Renal pelvis (tissue), 4 donors: ENCODE data around the gene FYB1. TPM values are rescaled to one million over a fixed set of nuclear protein-coding genes. Genes with fewer than 3 reads are reported as not detected.
"Not testable (repeated sequence)": the region's sequence is repeated elsewhere in the genome, so short reads cannot be mapped to it uniquely, and the experiment has no call there.

Experiments
- DNase-seq: peaks from one replicate; pipeline ENCODE4 v3.0.0-alpha.2; 2013
- polyA plus RNA-seq, 3 donors: library from polyadenylated mRNA; unstranded; fragments of 120-200 nt; gene quantifications; one replicate each; pipeline ENCODE4 v1.2.1, GENCODE V29; 2013; ENCODE audit not compliant: insufficient read length in 3 of 3

Gene FYB1
- polyA plus RNA-seq, 3 donors, result 3.7 to 4.8 (median 4.1) TPM

DNA sequence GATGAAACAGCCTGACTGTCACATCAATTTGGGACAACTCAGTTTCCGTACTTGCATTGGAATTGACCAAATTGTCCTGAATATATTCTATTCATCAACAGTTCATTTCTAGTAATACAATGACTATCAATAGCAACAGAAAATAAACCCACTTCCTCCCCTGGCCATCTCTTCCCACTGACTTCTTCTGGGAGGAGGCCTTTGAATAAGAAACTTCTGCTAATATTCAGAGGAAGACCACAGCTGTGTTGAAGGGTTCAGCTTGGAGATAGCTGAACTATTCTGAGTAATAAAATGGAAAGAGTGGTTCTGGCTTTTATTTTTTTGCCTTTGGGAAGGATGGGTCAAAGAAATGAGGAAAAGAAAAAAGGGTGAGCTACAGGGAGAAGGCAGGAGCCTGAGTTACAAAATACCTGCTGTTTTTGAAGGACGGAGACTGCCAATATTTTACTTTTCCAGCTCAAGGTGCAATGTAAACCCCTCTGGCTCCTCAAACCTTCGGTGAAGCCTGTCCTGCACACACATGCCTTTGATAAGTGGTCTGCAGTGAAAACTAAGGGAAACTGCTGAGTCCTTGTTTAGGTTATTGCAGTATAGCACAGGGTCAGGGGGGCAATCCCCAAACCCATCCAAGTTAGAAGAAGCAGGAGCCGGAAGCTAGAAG lies 29.9 kb downstream of the FYB1 start:
- DNase-seq, result no peak

DNA sequence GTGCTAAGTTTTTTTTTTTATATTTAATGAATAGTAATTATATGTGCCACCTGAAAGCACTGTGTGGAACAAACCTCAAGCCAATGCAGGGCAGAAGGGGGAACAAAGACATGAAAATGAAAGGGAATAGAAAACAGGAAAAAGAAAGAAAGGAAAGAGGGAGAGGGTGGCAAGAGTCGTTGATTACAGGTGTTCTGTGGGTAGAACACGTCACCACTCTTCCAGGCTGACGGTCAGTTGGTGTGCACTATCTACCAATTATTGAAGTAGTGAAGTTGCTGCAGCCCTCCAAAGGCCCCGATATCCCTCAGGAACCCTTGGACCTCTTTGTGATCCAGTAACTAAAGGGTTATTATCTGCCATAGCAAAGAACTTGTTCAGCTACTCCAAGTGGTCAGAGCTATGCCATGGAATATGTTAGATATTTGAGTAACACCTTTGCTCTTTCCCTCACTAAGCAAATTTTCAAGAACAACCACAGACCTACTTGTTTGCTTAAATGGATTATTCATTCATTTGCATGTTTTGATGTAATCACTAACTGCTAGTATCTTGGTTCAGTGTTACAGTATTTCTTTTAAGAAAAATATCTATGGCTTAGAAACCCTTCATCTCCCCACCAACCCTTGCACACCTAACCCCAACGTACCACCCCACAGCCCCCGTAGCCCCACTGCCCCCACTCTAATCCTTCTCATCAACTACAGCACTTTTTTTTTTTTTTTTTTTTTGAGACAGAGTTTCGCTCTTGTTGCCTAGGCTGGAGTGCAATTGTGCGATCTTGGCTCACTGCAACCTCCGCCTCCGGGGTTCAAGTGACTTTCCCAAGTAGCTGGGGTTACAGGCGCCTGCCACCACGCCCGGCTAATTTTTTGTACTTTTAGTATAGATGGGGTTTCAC lies 31.3 kb downstream of the FYB1 start:
- DNase-seq, result no peak

DNA sequence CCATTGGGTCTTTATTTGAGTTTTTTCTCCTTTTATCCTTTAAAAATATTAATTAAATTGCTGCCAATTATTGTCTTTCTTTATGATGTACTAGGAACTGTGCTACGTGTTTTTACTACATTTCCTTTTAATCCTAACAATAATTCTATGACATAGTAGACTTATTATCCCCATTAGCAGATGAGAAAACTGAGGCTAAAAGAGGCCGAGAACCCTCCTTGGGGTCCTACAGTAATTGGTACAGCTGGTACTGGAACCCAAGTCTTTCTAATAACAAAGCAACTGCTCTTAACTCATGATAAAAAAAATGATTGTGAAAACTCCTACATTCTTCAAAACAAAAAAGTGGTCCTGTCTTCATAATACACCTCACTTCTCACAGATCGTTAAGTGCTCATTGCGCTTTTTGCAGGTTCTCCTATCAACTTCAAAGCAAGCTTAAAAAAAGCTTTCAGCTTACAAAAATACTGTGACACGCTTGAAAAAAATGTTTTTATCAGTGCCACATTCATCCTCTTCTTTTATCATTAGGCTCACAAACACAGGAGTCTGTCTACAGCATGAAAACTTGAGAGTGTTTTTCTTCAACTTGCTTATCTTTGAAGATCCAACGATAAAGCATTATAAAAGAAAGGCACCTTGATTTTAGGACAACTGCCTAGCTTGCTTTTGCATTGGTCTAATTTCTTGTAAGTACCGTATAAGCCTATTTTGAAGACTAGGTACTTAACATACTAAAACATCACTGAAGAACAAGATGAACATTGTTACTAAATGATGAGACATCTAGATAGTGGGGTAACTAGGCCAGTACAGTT lies 32.4 kb downstream of the FYB1 start:
- DNase-seq, result no peak

DNA sequence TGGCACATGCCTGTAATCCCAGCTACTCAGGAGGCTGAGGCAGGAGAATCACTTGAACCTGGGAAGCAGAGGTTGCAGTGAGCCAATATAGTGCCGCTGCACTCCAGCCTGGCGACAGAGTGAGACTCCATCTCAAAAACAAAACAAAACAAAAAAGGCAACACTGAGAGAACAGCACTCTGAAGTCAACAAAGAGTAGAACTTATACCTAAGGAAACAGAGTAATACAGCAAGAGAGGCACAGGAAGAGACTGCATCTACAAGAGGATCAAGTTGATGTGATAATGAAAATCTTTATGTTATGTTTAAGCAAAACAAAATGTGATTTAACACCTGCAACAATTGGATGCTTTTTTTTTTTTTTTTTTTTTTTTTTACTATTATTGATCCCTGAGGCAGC lies 33.1 kb downstream of the FYB1 start:
- no peak for DNase-seq

DNA sequence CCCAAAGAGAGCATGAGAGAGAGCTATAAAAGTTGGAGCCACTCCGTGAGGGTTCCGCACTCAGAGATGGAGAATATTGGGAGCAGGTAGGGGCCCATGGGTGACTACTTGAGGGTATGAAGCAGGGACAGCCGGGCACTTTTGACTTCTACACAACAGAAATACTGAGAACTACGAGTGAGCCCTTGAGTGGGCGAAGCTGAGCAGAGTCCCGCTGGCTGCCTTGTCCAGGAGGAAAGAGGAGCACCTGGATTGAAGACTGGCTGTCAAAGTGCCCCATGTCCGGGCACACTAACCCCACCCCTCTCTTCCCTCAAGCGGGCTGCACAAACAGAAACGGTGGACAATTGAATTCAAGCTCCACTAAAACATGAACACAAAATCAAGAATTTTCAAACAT lies 33.6 kb downstream of the FYB1 start:
- DNase-seq, result no peak

DNA sequence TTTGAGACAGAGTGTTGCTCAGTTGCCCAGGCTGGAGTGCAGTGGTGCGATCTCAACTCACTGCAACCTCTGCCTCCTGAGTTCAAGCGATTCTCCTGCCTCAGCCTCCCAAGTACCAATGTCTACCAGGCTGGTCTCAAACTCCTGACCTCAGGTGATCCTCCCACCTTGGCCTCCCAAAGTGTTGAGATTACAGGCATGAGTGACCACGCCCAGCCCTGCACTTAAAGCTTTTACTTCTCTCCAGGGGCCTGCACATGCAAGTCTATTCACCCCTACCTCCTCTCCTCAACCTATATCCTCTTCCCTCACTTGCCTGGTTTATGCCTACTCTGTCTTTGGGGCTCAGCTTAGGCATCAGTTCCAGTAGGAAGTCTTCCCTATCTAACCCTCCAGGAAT lies 39.8 kb downstream of the FYB1 start:
- not testable (repeated sequence) for DNase-seq

DNA sequence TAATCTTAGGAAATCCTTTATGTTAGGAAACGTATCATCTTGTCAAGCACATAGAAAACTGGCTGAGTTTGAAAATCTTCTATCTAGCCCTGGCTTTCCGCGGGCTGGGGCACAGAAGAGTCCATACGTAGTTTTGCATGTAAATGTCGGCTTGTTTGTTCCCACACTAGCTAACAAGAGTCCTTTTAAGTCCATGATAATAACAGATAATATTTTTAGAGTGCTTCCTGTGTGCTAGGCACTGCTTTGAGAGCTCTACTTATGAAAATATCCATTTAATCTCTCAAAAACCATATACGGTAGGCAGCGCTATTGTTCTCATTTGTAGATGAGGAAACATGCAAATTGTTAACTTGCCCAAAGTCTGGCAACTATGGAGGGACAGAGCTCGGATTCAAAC lies 40.5 kb downstream of the FYB1 start:
- no peak for DNase-seq

DNA sequence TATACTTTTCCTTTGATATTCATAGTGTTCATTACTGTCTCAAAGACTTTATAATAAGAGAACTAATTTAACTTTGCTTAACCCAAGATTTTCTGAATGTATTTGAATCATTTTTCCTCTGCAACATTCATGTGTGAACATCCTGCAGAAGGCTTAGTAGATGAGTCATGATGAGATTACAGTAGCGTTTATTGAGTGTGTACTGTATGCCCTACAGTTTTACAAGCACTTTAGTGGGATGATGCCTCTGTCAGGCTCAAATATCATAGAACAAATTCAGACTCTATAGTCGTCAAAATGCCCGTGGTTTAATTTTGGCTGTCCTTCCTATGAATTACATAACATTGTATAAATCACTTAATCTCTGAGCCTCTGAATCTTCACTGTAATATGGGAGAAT lies 41.2 kb downstream of the FYB1 start:
- no peak for DNase-seq

DNA sequence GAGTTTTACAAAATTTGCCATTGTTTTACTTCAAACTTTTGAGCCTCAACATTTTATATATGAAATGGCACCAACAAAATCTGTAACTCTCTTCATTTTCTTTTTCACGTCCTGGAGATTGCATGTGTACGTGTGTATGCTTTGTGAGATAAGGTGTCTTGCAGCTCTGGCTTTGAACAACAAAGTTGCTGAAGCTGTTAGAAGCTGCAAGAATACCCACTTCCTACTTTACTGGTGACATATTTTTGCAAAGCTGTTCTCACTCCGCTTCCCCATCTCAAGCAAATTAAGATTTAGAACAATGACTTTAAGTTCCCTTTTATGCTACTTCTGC lies 41.8 kb downstream of the FYB1 start:
- DNase-seq, result no peak

DNA sequence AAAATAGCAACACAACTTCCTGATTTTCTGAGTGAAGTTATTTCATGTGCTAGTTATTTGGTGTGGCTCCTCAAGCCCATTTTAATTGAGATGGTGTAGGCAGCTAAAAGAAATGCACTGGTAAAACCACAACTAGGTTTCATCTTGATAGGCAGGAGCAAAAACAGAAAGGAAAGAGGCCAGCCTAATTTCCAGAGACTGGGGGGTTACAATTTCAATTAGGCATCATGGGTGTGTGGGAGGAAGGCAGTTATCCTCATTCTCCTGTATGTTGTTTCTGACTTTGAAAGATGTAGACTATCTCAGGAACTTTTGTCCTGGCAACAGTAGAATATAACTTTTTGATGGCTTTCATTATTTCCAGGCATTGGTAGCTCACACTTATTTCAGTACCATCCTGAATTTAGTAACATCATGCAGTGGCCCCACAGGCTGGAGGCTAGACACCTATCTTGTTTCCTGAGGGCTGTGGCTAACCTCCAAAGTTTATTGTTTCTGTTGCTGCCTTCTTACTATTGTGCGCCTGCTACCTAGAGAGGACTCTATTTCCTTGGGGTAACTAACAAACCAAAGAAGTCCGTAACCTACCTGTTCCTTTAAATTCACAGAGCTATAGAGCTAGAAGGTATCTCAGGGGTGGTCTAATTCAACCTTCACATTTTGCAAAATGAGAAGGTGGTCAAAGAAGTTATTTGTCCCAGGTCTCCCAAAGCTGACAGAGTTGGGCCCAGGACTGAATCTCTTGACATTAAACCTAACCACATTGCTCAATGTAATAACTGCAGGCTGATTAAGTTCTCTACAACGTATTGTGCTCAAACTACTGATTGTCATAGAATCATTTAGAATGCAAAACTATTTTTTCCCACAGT lies 42.4 kb downstream of the FYB1 start:
- DNase-seq, result no peak

DNA sequence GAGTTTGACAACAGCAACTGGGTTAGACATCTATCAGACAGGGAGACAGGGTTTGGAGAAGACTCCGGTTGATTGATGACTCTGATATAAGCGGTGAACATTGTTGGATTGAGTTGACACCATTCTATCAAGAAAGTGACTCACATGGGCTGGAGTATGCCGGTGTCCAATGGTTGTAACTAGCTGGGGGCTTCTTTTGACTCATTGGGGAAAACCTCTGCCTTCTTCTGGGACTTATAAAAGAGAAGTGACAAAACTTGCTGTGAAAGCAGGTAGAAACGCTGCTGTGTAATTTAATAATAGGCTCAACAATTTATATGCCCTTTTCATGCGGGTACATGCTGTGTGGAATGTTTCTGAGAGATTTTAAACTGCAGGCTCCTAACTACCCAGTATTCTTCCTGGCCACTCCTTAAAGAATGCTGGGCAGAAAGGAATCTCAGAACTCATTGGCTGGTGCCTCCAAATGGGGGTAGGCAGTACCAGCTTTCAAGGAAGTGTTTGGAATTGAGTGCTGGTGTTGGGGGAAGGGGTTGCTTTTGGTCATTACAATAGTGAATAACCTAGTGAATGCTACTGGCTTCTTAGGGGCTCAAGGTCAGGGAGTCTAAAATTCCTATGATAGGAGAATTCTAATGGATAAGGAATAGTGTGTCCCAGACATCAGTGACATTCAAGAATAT lies 43.9 kb downstream of the FYB1 start:
- no peak for DNase-seq

DNA sequence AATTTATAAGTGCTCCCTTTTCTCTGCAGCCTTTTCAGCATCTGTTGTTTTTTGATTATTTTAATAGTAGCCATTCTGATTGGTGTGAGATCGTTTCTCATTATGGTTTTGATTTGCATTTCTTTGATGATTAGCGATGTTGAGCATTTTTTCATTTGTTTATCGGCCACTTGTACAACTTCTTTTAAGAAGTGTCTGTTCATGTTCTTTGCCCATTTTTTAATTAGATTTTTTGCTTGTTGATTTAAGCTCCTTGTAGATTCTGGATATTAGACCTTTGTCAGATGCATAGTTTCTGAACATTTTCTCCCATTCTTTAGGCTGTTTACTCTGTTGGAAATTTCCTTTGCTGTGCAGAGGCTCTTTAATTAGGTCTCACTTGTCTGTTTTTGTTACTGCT lies 46.3 kb downstream of the FYB1 start:
- no peak for DNase-seq

DNA sequence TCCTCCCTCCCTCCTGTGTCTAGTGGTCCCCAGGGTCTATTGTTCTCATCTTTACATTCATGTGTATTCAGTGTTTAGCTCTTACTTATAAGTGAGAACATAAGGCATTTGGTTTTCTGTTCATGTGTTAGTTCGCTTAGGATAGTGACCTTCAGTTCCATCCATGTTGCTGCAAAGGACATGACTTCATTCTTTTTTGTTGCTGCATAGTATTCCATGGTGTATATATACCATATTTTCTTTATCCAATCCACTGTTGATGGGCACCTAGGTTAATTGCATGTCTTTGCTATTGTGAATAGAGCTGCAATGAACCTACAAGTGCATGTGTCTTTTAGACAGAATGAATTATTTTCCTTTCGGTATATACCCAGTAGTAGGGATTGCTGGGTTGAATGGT lies 46.8 kb downstream of the FYB1 start:
- DNase-seq, result no peak

DNA sequence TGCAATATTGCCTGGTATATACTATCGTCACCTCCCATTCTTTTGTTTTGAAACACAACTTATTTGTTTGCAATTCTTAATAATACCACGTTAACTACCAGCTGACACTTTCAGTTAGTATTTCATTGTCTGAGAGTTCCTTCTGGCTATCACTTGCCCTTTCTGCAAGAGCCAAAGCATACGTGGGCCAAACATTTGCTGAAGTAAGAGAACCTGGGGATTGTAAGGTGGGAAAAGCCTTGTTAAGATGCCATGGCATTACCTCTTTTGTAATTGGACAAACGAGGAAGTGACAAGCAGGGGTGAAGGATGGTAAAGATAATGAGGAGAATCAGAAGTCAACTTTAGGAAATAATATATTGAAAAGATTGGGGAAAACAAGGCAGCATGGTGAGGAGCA lies 47.7 kb downstream of the FYB1 start:
- no peak for DNase-seq

DNA sequence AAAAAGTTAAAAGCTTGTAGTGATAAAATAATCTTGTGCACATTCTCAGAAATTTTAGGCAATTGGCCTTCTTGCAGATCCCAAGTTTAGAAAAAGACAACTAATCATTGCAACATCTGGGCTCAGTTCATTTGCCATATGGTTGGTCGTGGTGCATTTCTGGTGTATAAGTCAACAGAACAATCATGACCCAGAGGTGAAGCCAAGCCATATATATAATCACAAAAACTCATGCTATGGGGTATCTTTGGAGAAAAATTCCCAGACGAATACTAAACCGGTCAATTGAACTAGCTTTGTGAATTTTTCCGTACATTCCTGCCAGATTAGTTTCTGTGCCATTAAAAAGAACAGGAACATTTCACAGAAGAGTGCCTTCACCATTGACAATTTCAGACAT lies 50.3 kb downstream of the FYB1 start:
- no peak for DNase-seq

DNA sequence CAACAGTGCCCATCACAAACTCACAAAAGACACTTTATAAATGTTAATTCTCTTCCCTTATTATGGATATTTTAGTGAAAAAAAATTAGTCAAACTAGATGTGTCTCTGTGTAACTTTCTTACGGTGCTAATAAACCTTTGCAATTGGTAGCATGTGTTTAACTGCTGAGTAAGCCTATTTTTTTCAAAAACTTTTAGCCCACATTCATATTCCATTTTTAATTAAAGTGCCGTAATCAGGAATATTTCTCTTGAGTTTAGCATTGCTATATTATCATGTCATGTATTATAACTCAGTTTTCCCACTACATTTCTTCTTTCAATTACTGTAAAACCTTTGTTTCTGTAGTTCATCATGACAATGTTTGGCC lies 51.4 kb downstream of the FYB1 start:
- DNase-seq, result no peak

DNA sequence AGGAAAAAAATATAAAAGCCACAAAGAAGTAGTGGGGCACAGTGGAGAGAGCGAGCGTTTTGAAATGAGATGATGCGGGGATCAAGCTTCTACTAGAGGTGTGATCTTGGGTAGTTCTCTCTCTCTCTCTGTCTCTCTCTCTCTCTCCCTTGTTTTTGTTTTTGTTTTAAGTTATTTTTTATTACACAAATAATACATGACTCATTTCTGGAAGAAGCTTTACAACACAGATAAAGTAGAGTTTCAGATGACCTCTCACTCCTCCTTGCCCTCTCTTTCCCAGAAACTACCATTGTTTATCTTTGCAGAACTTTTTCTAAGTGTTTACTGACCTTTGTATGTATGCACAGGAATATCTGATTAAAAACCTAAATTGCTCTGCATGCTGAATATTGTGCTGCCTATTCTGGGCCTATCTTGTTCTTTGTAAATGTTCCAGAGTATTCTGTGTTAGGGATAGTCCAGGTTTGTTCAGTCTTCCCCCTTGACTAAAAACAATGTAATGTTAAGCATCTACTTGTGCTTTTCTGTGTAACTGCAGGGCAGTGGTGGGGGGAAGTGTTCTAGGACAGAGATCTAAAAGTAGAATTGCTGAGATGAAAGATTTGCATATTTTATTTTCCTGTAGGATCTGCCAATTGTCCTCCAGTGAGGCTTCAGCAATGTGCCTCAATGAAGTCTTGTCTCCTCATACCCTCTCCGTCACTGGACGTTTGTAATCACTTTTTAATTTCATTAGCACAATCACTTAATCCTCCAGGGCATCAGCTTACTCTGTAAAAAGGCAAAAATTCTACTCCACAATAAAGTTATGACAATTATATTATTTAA lies 52.0 kb downstream of the FYB1 start:
- DNase-seq, result no peak

DNA sequence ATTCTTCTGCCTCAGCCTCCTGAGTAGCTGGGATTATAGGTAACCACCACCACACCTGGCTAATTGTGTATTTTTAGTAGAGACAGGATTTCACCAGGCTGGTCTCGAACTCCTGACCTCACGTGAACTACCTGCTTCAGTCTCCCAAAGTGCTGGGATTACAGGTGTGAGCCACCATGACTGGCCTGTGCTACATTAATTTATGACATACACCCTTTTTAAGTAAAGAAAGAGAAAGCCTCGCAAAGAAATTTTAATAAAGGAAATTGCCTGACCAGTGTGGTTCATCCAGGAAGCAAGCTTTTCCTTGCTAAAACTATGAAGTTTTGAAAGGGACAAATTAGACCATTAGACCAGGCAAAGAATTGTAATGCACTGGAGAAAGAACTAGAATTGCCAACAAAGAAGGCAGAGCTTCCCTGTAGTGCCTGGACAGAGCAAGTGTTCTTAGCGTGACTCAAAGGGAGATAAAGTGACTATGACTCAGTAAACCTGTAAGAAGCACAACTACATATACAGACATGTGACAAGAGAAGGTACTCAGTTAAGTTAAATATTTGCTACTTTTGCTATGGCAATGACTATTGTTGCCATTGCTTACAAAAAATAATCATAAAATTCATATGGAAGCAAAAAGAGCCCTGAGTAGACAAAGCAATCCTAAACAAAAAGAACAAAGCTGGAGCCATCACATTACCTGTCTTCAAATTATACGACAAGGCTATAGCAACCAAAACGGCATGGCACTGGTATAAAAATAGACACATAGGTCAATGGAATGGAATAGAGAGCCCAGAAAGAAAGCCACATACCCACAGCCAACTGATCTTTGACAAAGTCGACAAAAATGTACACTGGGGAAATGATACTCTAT lies 54.6 kb downstream of the FYB1 start:
- DNase-seq, result no peak

DNA sequence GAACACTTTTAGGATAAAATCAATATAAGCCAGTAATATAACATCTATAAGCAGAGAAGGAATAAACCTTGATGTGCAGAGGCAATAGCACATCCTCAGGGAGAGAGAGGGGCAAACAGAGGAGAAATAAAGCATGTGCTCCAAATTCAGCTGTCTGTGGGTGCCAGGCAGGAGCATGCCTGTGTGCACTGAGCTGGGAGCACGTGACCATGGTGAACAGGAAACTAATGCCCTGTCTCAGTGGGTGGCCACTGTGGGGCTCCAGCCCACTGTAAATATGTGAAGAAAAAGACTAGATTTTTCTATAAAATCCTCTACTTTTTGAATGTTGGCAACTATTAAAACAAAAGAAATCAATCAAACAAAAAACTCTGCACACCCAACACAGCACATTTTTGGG lies 55.3 kb downstream of the FYB1 start:
- DNase-seq, result no peak
